ENCODE results near the gene HOXA13.

Gene HOXA13

GRCh38 chr7:27182861-27183681 is 16.8 kb downstream of the HOXA13 start (continued):
- TF ChIP-seq, protein P1, sequence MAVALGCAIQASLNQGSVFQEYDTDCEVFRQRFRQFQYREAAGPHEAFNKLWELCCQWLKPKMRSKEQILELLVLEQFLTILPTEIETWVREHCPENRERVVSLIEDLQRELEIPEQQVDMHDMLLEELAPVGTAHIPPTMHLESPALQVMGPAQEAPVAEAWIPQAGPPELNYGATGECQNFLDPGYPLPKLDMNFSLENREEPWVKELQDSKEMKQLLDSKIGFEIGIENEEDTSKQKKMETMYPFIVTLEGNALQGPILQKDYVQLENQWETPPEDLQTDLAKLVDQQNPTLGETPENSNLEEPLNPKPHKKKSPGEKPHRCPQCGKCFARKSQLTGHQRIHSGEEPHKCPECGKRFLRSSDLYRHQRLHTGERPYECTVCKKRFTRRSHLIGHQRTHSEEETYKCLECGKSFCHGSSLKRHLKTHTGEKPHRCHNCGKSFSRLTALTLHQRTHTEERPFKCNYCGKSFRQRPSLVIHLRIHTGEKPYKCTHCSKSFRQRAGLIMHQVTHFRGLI (tag by site-specific recombination; IDR thresholded peaks at IDR 0.05): no peak
- TF ChIP-seq ZFP41 (tag by site-specific recombination; IDR thresholded peaks at IDR 0.05; ENCODE audit: borderline replicate concordance): no peak
- no peak for TF ChIP-seq ZNF23 (tag by site-specific recombination; IDR thresholded peaks at IDR 0.05; ENCODE audit: borderline replicate concordance)
- TF ChIP-seq, protein P2, sequence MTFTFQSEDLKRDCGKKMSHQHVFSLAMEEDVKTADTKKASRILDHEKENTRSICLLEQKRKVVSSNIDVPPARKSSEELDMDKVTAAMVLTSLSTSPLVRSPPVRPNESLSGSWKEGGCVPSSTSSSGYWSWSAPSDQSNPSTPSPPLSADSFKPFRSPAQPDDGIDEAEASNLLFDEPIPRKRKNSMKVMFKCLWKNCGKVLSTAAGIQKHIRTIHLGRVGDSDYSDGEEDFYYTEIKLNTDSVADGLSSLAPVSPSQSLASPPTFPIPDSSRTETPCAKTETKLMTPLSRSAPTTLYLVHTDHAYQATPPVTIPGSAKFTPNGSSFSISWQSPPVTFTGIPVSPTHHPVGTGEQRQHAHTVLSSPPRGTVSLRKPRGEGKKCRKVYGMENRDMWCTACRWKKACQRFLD (tag by site-specific recombination; IDR thresholded peaks at IDR 0.05): no peak
- TF ChIP-seq ZNF561 (tag by site-specific recombination; IDR thresholded peaks at IDR 0.05; ENCODE audit: borderline replicate concordance): no peak
- TF ChIP-seq ZNF423 (tag by site-specific recombination; IDR thresholded peaks at IDR 0.05): no peak
- TF ChIP-seq ZFP69B (tag by site-specific recombination; IDR thresholded peaks at IDR 0.05): no peak
- TF ChIP-seq ZNF624 (tag by site-specific recombination; IDR thresholded peaks at IDR 0.05): no peak
- TF ChIP-seq ZFP3 (tag by site-specific recombination; IDR thresholded peaks at IDR 0.05; ENCODE audit: low read depth): no peak
- TF ChIP-seq TCF7L2 (IDR thresholded peaks at IDR 0.05; ENCODE audit: borderline replicate concordance, low read depth, low read length): no peak
- no peak for TF ChIP-seq ZNF211 (tag by site-specific recombination; IDR thresholded peaks at IDR 0.05; ENCODE audit: low read depth)

DNA sequence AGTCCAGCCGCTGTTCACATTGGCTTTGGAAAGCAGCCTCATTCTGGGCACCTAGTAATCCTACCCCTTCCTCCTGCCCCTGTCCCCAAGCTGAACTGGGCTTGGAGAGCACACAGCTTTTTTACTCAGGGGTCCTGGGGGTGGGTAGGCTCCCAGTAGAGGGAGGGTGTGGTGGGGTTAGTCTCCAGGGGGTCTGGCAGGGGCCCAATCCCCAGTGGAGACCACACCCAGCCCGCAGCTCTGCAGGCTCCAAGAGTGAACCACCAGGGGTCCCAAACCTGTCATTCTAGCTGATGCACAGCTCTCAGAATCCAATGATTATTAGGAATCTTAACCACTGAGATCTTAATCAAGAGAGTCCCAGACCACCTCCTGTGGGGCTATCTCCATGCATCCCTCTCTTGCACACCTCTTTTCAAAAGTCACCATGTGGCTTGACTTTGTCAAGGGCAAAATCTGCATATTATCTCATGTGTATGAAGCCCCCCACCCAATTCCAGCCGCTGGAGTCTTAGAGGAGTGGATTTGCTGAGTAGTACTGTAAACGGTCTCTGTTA is 17.5 kb downstream of the HOXA13 start:
- Histone ChIP-seq H3K36me3 (ENCODE audit: control insufficient read depth in 2 of 2, insufficient read depth in 1 of 2, low read length in 2 of 2) (peaks cover 0 to 10% of the 10 kb centered on the region in 2 experiments; a peak in 2 of 3 replicates), H3K9me3 (ENCODE audit: control insufficient read depth, insufficient read depth, low read depth, low read length) (no peaks in the 10 kb centered on the region), H3K4me1 (ENCODE audit: control insufficient read depth, insufficient read depth, low read length) (peaks cover 36% of the 10 kb centered on the region), H3K27ac (ENCODE audit: extremely low read depth, low read depth, low read length) (peak overlapping the region; percentile 99), H3K4me3 (ENCODE audit: low read depth, low read length) (peak overlapping the region; percentile 55)
- ChIA-PET POLR2A (interaction anchor here (0.6 to 7.6 kb wide), 9 partner anchors 9 to 1320 kb away, joined by 3 to 237 read pairs (median 5); partner anchors contain the start of genes HOXA10, HOXA13 and HOXA9), CTCF (interaction anchor here (0.7 to 1.8 kb wide), 6 partner anchors 8 to 276 kb away, joined by 3 to 7 read pairs (median 4); no protein-coding TSS in a partner anchor)
- TF ChIP-seq SCRT1 (tag by site-specific recombination; IDR thresholded peaks at IDR 0.05; ENCODE audit: borderline replicate concordance) (no peak), ZNF132 (tag by site-specific recombination; IDR thresholded peaks at IDR 0.05; ENCODE audit: borderline replicate concordance) (no peak), ZSCAN23 (tag by site-specific recombination; IDR thresholded peaks at IDR 0.05) (no peak), ZNF133 (tag by site-specific recombination; IDR thresholded peaks at IDR 0.05) (no peak), ZNF529 (tag by site-specific recombination; IDR thresholded peaks at IDR 0.05; ENCODE audit: insufficient replicate concordance) (no peak), GLIS2 (tag by site-specific recombination; IDR thresholded peaks at IDR 0.05) (peak; percentile 87), ZNF426 (tag by site-specific recombination; IDR thresholded peaks at IDR 0.05) (0 out of 2 replicates have a peak, but pooled peaks have one; percentile 5), KLF10 (tag by site-specific recombination; IDR thresholded peaks at IDR 0.05) (peak; percentile 38; the same call in 1 of the 2 replicates), ZNF404 (tag by site-specific recombination; IDR thresholded peaks at IDR 0.05) (no peak), OVOL3 (tag by site-specific recombination; IDR thresholded peaks at IDR 0.05) (no peak), ZNF791 (tag by site-specific recombination; IDR thresholded peaks at IDR 0.05) (no peak), KLF7 (tag by site-specific recombination; IDR thresholded peaks at IDR 0.05; ENCODE audit: borderline replicate concordance) (peak; percentile 60; the same call in 1 of the 2 replicates), ZNF155 (tag by site-specific recombination; IDR thresholded peaks at IDR 0.05) (no peak), ZIC2 (tag by site-specific recombination; IDR thresholded peaks at IDR 0.05) (peak; percentile 87)
- TF ChIP-seq, protein P3, sequence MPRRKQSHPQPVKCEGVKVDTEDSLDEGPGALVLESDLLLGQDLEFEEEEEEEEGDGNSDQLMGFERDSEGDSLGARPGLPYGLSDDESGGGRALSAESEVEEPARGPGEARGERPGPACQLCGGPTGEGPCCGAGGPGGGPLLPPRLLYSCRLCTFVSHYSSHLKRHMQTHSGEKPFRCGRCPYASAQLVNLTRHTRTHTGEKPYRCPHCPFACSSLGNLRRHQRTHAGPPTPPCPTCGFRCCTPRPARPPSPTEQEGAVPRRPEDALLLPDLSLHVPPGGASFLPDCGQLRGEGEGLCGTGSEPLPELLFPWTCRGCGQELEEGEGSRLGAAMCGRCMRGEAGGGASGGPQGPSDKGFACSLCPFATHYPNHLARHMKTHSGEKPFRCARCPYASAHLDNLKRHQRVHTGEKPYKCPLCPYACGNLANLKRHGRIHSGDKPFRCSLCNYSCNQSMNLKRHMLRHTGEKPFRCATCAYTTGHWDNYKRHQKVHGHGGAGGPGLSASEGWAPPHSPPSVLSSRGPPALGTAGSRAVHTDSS (tag by site-specific recombination; IDR thresholded peaks at IDR 0.05): no peak
- TF ChIP-seq, protein P4, sequence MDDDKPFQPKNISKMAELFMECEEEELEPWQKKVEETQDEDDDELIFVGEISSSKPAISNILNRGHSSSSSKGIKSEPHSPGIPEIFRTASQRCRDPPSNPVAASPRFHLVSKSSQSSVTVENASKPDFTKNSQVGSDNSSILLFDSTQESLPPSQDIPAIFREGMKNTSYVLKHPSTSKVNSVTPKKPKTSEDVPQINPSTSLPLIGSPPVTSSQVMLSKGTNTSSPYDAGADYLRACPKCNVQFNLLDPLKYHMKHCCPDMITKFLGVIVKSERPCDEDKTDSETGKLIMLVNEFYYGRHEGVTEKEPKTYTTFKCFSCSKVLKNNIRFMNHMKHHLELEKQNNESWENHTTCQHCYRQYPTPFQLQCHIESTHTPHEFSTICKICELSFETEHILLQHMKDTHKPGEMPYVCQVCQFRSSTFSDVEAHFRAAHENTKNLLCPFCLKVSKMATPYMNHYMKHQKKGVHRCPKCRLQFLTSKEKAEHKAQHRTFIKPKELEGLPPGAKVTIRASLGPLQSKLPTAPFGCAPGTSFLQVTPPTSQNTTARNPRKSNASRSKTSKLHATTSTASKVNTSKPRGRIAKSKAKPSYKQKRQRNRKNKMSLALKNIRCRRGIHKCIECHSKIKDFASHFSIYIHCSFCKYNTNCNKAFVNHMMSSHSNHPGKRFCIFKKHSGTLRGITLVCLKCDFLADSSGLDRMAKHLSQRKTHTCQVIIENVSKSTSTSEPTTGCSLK (tag by site-specific recombination; IDR thresholded peaks at IDR 0.05): no peak
